ENCODE results near the gene ANKS1B. TPM values are rescaled to one million over a fixed set of nuclear protein-coding genes. Genes with fewer than 3 reads are reported as not detected.
A peak's percentile ranks its signal among the peaks of the same experiment; 100 is the strongest.

ANKS1B gene
- total and polyA plus RNA-seq, 10 of the 15 experiments (the other 5 are each of a cell fraction or from before 2014, with no cell fraction given) = 0.16 to 1.3 (median 0.82) TPM; not detected in 7

DNA sequence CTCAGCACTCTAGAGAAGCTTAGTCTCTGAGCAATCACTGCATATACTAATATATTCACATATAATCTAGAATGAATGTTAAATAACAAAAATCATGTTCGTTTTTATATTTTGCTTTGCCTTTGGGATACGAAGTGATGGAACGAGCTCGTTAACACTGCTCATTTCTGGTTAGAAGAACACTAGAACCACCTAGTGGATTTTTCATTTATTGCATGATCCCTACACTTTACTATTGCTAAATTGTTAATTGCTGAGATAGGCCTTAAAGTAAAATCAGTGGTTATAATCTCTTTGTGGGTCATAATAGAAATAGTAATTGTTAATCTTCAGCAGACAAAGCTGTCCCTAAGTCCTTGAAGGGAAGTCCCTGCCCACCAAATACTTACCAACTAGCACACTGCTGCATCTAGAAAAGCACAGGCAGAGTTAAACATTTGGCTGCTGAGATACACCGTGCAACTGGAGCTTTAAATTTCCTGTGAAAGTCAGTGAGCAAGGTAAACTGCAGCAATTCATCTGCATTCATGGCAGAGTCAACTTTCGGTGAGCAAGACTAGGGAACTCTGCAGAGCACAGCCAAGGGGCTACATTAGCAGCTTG, 985.9 kb downstream of the ANKS1B start:
- in situ Hi-C loops (cut with MboI) = loop anchor here (5.0 to 25.0 kb wide), 3 partner anchors 304 to 561 kb away; no protein-coding TSS in a partner anchor
- no peak overlapping the region for H3K27ac ChIP-seq (ENCODE audit: control insufficient read depth, insufficient read depth)

More for the DNA sequence above, 985.9 kb downstream of the ANKS1B start:
- Histone ChIP-seq H3K9me3 (replicated peaks; ENCODE audit: control insufficient read depth, insufficient read depth, low read length) (no peaks in the 10 kb centered on the region), H2AFZ (ENCODE audit: control insufficient read depth, low read depth, low read length) (no peak overlapping the region), H3K79me2 (ENCODE audit: control insufficient read depth, insufficient read depth, low read length) (no peaks in the 10 kb centered on the region), H4K20me1 (ENCODE audit: control insufficient read depth, insufficient read depth) (no peaks in the 10 kb centered on the region), H3K4me3 (no peak overlapping the region), H3K36me3 (ENCODE audit: control insufficient read depth in 2 of 2, insufficient read depth in 2 of 2, low read length in 1 of 2) (no peaks in the 10 kb centered on the region), H3K9ac (ENCODE audit: control insufficient read depth, insufficient read depth, low read length) (no peak overlapping the region), H3K27me3 (replicated peaks in 1 of 2; ENCODE audit: control insufficient read depth in 2 of 2, insufficient read depth in 2 of 2, low read length in 1 of 2) (no peaks in the 10 kb centered on the region), H3K4me1 (ENCODE audit: control insufficient read depth, insufficient read depth, low read length) (no peaks in the 10 kb centered on the region), H3K4me2 (ENCODE audit: control insufficient read depth, insufficient read depth) (no peak overlapping the region)
- SMC1A ChIA-PET (ENCODE audit: uncharacterized antibody, unreplicated experiment) = interaction anchor here (0.7 to 5.1 kb wide), 41 partner anchors 8 to 829 kb away, joined by 3 to 48 read pairs (median 4); no protein-coding TSS in a partner anchor
- peak; percentile 86 for FAIRE-seq
- DNase-seq (ENCODE audit: low read depth, low spot score) = no peak
- BruUV-seq (replicated peaks) = no TSS peak
- RAD21 ChIA-PET (ENCODE audit: unreplicated experiment) = interaction anchor here (0.6 to 3.9 kb wide), 39 partner anchors 11 to 660 kb away, joined by 3 to 32 read pairs (median 4); partner anchors contain the start of genes APAF1 and IKBIP
- ATAC-seq = peak; percentile 92
- POLR2A ChIA-PET = no interaction called here
- TF ChIP-seq, protein P1, sequence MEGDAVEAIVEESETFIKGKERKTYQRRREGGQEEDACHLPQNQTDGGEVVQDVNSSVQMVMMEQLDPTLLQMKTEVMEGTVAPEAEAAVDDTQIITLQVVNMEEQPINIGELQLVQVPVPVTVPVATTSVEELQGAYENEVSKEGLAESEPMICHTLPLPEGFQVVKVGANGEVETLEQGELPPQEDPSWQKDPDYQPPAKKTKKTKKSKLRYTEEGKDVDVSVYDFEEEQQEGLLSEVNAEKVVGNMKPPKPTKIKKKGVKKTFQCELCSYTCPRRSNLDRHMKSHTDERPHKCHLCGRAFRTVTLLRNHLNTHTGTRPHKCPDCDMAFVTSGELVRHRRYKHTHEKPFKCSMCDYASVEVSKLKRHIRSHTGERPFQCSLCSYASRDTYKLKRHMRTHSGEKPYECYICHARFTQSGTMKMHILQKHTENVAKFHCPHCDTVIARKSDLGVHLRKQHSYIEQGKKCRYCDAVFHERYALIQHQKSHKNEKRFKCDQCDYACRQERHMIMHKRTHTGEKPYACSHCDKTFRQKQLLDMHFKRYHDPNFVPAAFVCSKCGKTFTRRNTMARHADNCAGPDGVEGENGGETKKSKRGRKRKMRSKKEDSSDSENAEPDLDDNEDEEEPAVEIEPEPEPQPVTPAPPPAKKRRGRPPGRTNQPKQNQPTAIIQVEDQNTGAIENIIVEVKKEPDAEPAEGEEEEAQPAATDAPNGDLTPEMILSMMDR (IDR thresholded peaks at IDR 0.05 in 2 of 3, conservative IDR thresholded peaks at IDR 0.05 in 1 of 3; ENCODE audit: control insufficient read depth in 2 of 3, extremely low read depth in 1 of 3, insufficient read depth in 1 of 3, low read depth in 3 of 3, low read length in 3 of 3) = peak; percentile 47 to 80 (median 64); a peak in 5 of 6 replicates
- TF ChIP-seq SMC3 (IDR thresholded peaks at IDR 0.05; ENCODE audit: borderline replicate concordance, low read length) (peak; percentile 57; the same call in 1 of the 2 replicates), RAD21 (IDR thresholded peaks at IDR 0.05; ENCODE audit: insufficient read depth, low read depth, low read length) (peak; percentile 86), SMAD5 (IDR thresholded peaks at IDR 0.05; ENCODE audit: low read depth) (no peak), ZNF24 (IDR thresholded peaks at IDR 0.05) (0 out of 2 replicates have a peak, but pooled peaks have one; percentile 26)
- CTCF ChIA-PET = interaction anchor here (0.6 to 4.1 kb wide), 66 partner anchors 9 to 661 kb away, joined by 3 to 63 read pairs (median 4); partner anchors contain the start of genes APAF1, IKBIP and SLC25A3
- WGBS (ENCODE audit: insufficient coverage, insufficient replicate concordance, low lambda C conversion rate, missing lambda C conversion rate) = 15% methylated on average over 6 of the region's 6 CpGs
- intact Hi-C loops (cut with micrococcal nuclease; ENCODE audit: unreplicated experiment) = loop anchor here (1.0 to 10.0 kb wide), 6 partner anchors 44 to 574 kb away; no protein-coding TSS in a partner anchor
